Measurements from ENCODE around the gene HMX1.

GRCh38 chr4:8891646-8892555 is 20.3 kb upstream of the HMX1 start:
- TF ChIP-seq CTCF (conservative IDR thresholded peaks at IDR 0.05; ENCODE audit: low read depth, low read length) = no peak
- TF ChIP-seq EZH2phosphoT487 (IDR thresholded peaks at IDR 0.05; ENCODE audit: borderline replicate concordance, low read length) = no peak
